Heart left ventricle (tissue), 16 donors: ENCODE data around the gene TGM1. TPM values are rescaled to one million over a fixed set of nuclear protein-coding genes. Genes with fewer than 3 reads are reported as not detected.

ENCODE experiments used
- ATAC-seq, 4 donors: fragments of 200-7000 bp; cut with Tn5 transposase; one replicate each; pipeline ENCODE4 v1.9.1; 2020 to 2022; ENCODE audit warnings: moderate library complexity in 4 of 4, mild to moderate bottlenecking in 3 of 4, moderate number of reproducible peaks in 1 of 4
- DNase-seq, 5 donors: peaks; one replicate each; pipeline ENCODE4 v3.0.0-alpha.2; 2020
- H3K27ac ChIP-seq, 12 donors: fragments of 200-600 bp; sonication (generic) in 4 of 12; one replicate each; pipeline versions ENCODE4 v1.5.0 to v1.8.0; 2016 to 2022; ENCODE audit warnings: mild to moderate bottlenecking in 2 of 12
- H3K27me3 ChIP-seq, 9 donors: fragments of 200-600 bp; sonication (generic) in 2 of 9; one replicate each; pipeline versions ENCODE4 v1.5.1 to v1.8.0; 2016 to 2022; ENCODE audit warnings: mild to moderate bottlenecking in 3 of 9
- H3K36me3 ChIP-seq, 9 donors: fragments of 200-600 bp; sonication (generic) in 2 of 9; one replicate each; pipeline versions ENCODE4 v1.5.0 to v1.8.0; 2018 to 2022; ENCODE audit warnings: mild to moderate bottlenecking in 2 of 9
- H3K4me1 ChIP-seq, 12 donors: fragments of 200-600 bp; sonication (generic) in 4 of 12; one replicate each; pipeline versions ENCODE4 v1.5.0 to v1.8.0; 2016 to 2022; ENCODE audit warnings: mild to moderate bottlenecking in 3 of 12
- H3K4me3 ChIP-seq, 12 donors: fragments of 200-600 bp; sonication (generic) in 4 of 12; one replicate each; pipeline versions ENCODE4 v1.5.0 to v1.8.0; 2017 to 2022; ENCODE audit warnings: mild to moderate bottlenecking in 9 of 12, moderate library complexity in 4 of 12
- H3K9me3 ChIP-seq, 12 donors: fragments of 200-600 bp; sonication (generic) in 4 of 12; one replicate each; pipeline versions ENCODE4 v1.5.0 to v1.8.0; 2016 to 2022; ENCODE audit warnings: mild to moderate bottlenecking in 1 of 12
- CTCF ChIP-seq, 12 donors: fragments of 200-600 bp; sonication (generic) in 4 of 12; IDR thresholded peaks; one replicate each; pipeline versions ENCODE4 v1.5.0 to v1.8.0; 2018 to 2022; ENCODE audit warnings: antibody characterized with exemption in 12 of 12, mild to moderate bottlenecking in 5 of 12
- POLR2A ChIP-seq, 2 donors: fragments of 450-650 bp; IDR thresholded peaks; one replicate each; pipeline ENCODE4 v1.6.1; 2017; ENCODE audit warnings: antibody characterized with exemption in 2 of 2, mild to moderate bottlenecking in 2 of 2, moderate library complexity in 2 of 2
- WGBS, 4 donors: extraction: QIAGEN DNeasy Blood & Tissue Kit in 2 of 4; methylation state at CpG; one replicate each; pipeline versions ENCODE4 v1.1.5 to v1.1.7; 2013 to 2018; 5-methylcytosine and 5-hydroxymethylcytosine counted together
- intact Hi-C, 10 donors: fragments of 100-400 bp; cut with DNase I; formaldehyde crosslinking; loops; one replicate each; pipeline versions ENCODE4 v1.11.1 to v1.14.2; 2022
- polyA plus RNA-seq, 2 donors: library from polyadenylated mRNA; stranded (reverse); fragments of 200-250 nt; gene quantifications; one replicate each; pipeline ENCODE4 v1.2.3, GENCODE V29; 2013
- total RNA-seq, 9 donors: library from RNA; depleted of rRNA in 2 of 9; stranded (reverse); fragments of >200 nt in 2 of 9; fragmentation: NEBNext Ultra II Directional in 3 of 9; extraction: Animal tissue kit (Norgen Biotek cat#: 25700) in 3 of 9; gene quantifications; one replicate each; pipeline versions ENCODE4 v1.1.0 to v1.2.4, GENCODE V29; 2016 to 2023
- donor health status: ischemic (EF 13 %, LVEDD 7.1; RV severe dilation, severe dysfunction).
- donor health status: healthy with polysubstance abuse.
- donor health status: DM: no; HTN: yes; CAD: no.
- donor health status: DM: no; HTN: no; CAD: no.
- donor health status: ischemic (EF 25% LVEDD 6.9; RV normal size, moderate dysfunction).
- donor health status: ischemic (EF 25% LVEDD 5.7; RV mildly dilated, moderate dysfunction).
- donor health status: healthy.
- donor health status: DM: yes; HTN: yes; CAD: no.
- donor health status: ischemic (EF 35%, LVEDD 5.7; RV mildly dilated, moderate dysfunction).
- donor health status: nonischemic (EF 11% LVEDD 7.7; RV severe dilation, severe dysfunction).
- donor health status: DM: yes; HTN: yes; CAD: no.
- donor health status: PGD.
- donor health status: ischemic (EF 29% LVEDD 5.4; RV normal size, mild dysfunction).
- donor health status: nonischemic (EF 23%, LVEDD 6.1; RV moderate dilation, normal function).

Gene TGM1
- total and polyA plus RNA-seq, 11 donors, result 0.52 to 38.9 (median 0.98) TPM; not detected in 3

GRCh38 chr14:24241829-24242443 lies 21.0 kb downstream of the TGM1 start:
- Histone ChIP-seq H3K4me1 (peaks cover 16 to 59% (median 42%) of the 10 kb centered on the region in 12 donors), H3K4me3 (peak overlapping the region; percentile 42 to 94 (median 72)), H3K9me3 (no peaks in the 10 kb centered on the region), H3K27me3 (no peaks in the 10 kb centered on the region), H3K36me3 (peaks cover 0 to 46% (median 44%) of the 10 kb centered on the region in 9 donors), H3K27ac (peak overlapping the region; percentile 92 to 100 (median 98))
- 2 to 3% (median 2%) methylated on average over 26 to 39 of the region's 39 CpGs for WGBS, 4 donors
- peak; percentile 89 to 95 (median 94) for ATAC-seq
- intact Hi-C loops, result loop anchor here (1.0 to 10.0 kb wide), 10 partner anchors 10 to 195 kb away; partner anchors contain the start of genes DHRS1 (in 2 of the 10), NOP9 (in 2 of the 10), CHMP4A (in 1 of the 10) and GMPR2 (in 1 of the 10)
- TF ChIP-seq POLR2A (IDR thresholded peaks at IDR 0.05) (no peak), CTCF (IDR thresholded peaks at IDR 0.05) (peak; percentile 52 to 75 (median 64))
- DNase-seq, result peak; percentile 92 to 96 (median 95)

GRCh38 chr14:24240110-24240918 lies 22.7 kb downstream of the TGM1 start:
- TF ChIP-seq POLR2A (IDR thresholded peaks at IDR 0.05) (no peak), CTCF (IDR thresholded peaks at IDR 0.05) (no peak)
- H3K4me1 ChIP-seq, result peaks cover 16 to 60% (median 44%) of the 10 kb centered on the region in 12 donors
- H3K27me3 ChIP-seq, result no peaks in the 10 kb centered on the region
- intact Hi-C loops, result loop anchor here in 7 of 10 donors (5.0 to 10.0 kb wide), 3 partner anchors 192 to 197 kb away; no protein-coding TSS in a partner anchor
- peaks cover 0 to 62% (median 60%) of the 10 kb centered on the region in 9 donors for H3K36me3 ChIP-seq
- H3K27ac ChIP-seq, result peak overlapping the region in 3 of 12 donors; percentile 52 to 100 (median 99)
- H3K4me3 ChIP-seq, result peak overlapping the region in 1 of 12 donors; percentile 5
- H3K9me3 ChIP-seq, result no peaks in the 10 kb centered on the region
- 73 to 93% (median 89%) methylated on average over 7 to 9 of the region's 9 CpGs for WGBS, 4 donors
- DNase-seq, result no peak
- no peak for ATAC-seq

GRCh38 chr14:24238527-24239037 lies 24.4 kb downstream of the TGM1 start:
- 89 to 96% (median 92%) methylated on average over 5 of the region's 5 CpGs for WGBS, 4 donors
- no peak for TF ChIP-seq POLR2A (IDR thresholded peaks at IDR 0.05)
- TF ChIP-seq CTCF (IDR thresholded peaks at IDR 0.05), result no peak
- Histone ChIP-seq H3K27me3 (no peaks in the 10 kb centered on the region), H3K4me1 (peaks cover 18 to 74% (median 56%) of the 10 kb centered on the region in 12 donors), H3K4me3 (no peak overlapping the region), H3K36me3 (peaks cover 0 to 78% (median 74%) of the 10 kb centered on the region in 9 donors), H3K9me3 (no peaks in the 10 kb centered on the region), H3K27ac (peak overlapping the region in 1 of 12 donors; percentile 100)
- DNase-seq, result no peak
- intact Hi-C loops, result no loop called here
- no peak for ATAC-seq
